ENCODE data around the gene IL17RE.

DNA sequence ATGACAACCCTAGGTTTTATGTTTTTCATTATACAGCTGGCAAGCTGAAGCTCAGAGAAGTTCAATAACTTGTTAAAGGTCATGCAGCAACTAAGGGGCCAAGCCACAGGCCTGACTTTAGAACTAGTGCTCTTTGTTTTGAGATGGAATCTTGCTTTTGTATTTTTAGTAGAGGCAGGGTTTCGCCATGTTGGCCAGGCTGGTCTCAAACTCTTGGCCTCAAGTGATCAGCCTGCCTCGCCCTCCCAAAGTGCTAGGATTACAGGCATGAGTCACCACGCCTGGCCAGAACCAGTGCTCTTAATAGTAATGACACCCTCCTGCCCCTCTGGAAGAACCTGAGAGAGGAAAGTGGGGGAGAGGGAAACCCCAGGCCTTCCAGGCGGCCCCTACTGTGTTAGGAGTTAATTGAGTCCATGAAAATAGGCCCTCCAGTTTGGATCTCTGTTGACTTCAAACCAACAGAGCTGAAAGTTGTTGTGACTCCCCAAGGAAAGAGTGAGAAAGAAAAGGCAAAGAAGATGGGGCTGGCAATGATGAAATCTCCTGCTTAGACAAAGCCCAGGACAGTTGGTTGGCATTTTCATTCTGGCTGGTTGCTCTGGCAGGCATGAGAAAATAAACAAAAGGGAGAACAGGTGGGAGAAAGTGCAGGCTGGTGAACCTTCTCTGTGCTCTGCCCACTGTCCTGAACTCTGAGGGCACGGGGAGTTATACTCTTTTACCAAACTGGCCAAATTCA, 53.1 kb downstream of the IL17RE start:
- TF ChIP-seq, protein P1, sequence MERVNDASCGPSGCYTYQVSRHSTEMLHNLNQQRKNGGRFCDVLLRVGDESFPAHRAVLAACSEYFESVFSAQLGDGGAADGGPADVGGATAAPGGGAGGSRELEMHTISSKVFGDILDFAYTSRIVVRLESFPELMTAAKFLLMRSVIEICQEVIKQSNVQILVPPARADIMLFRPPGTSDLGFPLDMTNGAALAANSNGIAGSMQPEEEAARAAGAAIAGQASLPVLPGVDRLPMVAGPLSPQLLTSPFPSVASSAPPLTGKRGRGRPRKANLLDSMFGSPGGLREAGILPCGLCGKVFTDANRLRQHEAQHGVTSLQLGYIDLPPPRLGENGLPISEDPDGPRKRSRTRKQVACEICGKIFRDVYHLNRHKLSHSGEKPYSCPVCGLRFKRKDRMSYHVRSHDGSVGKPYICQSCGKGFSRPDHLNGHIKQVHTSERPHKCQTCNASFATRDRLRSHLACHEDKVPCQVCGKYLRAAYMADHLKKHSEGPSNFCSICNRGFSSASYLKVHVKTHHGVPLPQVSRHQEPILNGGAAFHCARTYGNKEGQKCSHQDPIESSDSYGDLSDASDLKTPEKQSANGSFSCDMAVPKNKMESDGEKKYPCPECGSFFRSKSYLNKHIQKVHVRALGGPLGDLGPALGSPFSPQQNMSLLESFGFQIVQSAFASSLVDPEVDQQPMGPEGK (tag by site-specific recombination; IDR thresholded peaks at IDR 0.05) = peak; percentile 18; the same call in 1 of the 2 replicates
- TF ChIP-seq, protein P2, sequence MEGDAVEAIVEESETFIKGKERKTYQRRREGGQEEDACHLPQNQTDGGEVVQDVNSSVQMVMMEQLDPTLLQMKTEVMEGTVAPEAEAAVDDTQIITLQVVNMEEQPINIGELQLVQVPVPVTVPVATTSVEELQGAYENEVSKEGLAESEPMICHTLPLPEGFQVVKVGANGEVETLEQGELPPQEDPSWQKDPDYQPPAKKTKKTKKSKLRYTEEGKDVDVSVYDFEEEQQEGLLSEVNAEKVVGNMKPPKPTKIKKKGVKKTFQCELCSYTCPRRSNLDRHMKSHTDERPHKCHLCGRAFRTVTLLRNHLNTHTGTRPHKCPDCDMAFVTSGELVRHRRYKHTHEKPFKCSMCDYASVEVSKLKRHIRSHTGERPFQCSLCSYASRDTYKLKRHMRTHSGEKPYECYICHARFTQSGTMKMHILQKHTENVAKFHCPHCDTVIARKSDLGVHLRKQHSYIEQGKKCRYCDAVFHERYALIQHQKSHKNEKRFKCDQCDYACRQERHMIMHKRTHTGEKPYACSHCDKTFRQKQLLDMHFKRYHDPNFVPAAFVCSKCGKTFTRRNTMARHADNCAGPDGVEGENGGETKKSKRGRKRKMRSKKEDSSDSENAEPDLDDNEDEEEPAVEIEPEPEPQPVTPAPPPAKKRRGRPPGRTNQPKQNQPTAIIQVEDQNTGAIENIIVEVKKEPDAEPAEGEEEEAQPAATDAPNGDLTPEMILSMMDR (tag by site-specific recombination; IDR thresholded peaks at IDR 0.05) = no peak
- no peak for TF ChIP-seq ZFP3 (tag by site-specific recombination; IDR thresholded peaks at IDR 0.05; ENCODE audit: low read depth)
- TF ChIP-seq, protein P3, sequence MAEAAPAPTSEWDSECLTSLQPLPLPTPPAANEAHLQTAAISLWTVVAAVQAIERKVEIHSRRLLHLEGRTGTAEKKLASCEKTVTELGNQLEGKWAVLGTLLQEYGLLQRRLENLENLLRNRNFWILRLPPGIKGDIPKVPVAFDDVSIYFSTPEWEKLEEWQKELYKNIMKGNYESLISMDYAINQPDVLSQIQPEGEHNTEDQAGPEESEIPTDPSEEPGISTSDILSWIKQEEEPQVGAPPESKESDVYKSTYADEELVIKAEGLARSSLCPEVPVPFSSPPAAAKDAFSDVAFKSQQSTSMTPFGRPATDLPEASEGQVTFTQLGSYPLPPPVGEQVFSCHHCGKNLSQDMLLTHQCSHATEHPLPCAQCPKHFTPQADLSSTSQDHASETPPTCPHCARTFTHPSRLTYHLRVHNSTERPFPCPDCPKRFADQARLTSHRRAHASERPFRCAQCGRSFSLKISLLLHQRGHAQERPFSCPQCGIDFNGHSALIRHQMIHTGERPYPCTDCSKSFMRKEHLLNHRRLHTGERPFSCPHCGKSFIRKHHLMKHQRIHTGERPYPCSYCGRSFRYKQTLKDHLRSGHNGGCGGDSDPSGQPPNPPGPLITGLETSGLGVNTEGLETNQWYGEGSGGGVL (tag by site-specific recombination; IDR thresholded peaks at IDR 0.05) = peak; percentile 16; the same call in 1 of the 2 replicates
- TF ChIP-seq, protein P4, sequence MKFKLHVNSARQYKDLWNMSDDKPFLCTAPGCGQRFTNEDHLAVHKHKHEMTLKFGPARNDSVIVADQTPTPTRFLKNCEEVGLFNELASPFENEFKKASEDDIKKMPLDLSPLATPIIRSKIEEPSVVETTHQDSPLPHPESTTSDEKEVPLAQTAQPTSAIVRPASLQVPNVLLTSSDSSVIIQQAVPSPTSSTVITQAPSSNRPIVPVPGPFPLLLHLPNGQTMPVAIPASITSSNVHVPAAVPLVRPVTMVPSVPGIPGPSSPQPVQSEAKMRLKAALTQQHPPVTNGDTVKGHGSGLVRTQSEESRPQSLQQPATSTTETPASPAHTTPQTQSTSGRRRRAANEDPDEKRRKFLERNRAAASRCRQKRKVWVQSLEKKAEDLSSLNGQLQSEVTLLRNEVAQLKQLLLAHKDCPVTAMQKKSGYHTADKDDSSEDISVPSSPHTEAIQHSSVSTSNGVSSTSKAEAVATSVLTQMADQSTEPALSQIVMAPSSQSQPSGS (tag by site-specific recombination; IDR thresholded peaks at IDR 0.05; ENCODE audit: low read depth) = no peak
- TF ChIP-seq, protein P5, sequence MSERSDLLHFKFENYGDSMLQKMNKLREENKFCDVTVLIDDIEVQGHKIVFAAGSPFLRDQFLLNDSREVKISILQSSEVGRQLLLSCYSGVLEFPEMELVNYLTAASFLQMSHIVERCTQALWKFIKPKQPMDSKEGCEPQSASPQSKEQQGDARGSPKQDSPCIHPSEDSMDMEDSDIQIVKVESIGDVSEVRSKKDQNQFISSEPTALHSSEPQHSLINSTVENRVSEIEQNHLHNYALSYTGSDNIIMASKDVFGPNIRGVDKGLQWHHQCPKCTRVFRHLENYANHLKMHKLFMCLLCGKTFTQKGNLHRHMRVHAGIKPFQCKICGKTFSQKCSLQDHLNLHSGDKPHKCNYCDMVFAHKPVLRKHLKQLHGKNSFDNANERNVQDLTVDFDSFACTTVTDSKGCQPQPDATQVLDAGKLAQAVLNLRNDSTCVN (tag by site-specific recombination; optimal IDR thresholded peaks at IDR 0.05) = no peak
- TF ChIP-seq SETDB1 (IDR thresholded peaks at IDR 0.05; ENCODE audit: insufficient read length, low read length) = no peak
- no peak for TF ChIP-seq GLI4 (tag by site-specific recombination; IDR thresholded peaks at IDR 0.05)
- TF ChIP-seq, protein P6, sequence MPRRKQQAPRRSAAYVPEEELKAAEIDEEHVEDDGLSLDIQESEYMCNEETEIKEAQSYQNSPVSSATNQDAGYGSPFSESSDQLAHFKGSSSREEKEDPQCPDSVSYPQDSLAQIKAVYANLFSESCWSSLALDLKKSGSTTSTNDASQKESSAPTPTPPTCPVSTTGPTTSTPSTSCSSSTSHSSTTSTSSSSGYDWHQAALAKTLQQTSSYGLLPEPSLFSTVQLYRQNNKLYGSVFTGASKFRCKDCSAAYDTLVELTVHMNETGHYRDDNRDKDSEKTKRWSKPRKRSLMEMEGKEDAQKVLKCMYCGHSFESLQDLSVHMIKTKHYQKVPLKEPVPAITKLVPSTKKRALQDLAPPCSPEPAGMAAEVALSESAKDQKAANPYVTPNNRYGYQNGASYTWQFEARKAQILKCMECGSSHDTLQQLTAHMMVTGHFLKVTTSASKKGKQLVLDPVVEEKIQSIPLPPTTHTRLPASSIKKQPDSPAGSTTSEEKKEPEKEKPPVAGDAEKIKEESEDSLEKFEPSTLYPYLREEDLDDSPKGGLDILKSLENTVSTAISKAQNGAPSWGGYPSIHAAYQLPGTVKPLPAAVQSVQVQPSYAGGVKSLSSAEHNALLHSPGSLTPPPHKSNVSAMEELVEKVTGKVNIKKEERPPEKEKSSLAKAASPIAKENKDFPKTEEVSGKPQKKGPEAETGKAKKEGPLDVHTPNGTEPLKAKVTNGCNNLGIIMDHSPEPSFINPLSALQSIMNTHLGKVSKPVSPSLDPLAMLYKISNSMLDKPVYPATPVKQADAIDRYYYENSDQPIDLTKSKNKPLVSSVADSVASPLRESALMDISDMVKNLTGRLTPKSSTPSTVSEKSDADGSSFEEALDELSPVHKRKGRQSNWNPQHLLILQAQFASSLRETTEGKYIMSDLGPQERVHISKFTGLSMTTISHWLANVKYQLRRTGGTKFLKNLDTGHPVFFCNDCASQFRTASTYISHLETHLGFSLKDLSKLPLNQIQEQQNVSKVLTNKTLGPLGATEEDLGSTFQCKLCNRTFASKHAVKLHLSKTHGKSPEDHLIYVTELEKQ (tag by site-specific recombination; IDR thresholded peaks at IDR 0.05; ENCODE audit: borderline replicate concordance) = no peak
- TF ChIP-seq, protein P7, sequence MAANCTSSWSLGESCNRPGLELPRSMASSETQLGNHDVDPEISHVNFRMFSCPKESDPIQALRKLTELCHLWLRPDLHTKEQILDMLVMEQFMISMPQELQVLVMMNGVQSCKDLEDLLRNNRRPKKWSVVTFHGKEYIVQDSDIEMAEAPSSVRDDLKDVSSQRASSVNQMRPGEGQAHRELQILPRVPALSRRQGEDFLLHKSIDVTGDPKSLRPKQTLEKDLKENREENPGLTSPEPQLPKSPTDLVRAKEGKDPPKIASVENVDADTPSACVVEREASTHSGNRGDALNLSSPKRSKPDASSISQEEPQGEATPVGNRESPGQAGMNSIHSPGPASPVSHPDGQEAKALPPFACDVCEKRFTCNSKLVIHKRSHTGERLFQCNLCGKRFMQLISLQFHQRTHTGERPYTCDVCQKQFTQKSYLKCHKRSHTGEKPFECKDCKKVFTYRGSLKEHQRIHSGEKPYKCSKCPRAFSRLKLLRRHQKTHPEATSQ (tag by site-specific recombination; IDR thresholded peaks at IDR 0.05) = no peak
- TF ChIP-seq ZNF571 (tag by site-specific recombination; IDR thresholded peaks at IDR 0.05) = no peak
- no peak for TF ChIP-seq KLF10 (tag by site-specific recombination; IDR thresholded peaks at IDR 0.05)
